ENCODE results near the gene HEATR5A.
A peak's percentile ranks its signal among the peaks of the same experiment; 100 is the strongest.
"Not testable (repeated sequence)": the region's sequence is repeated elsewhere in the genome, so short reads cannot be mapped to it uniquely, and the experiment has no call there.

Gene HEATR5A

GRCh38 chr14:31441273-31442111, 21.1 kb upstream of the HEATR5A start:
- Histone ChIP-seq H3K36me3 (ENCODE audit: control insufficient read depth, insufficient read depth, low read length) (no peaks in the 10 kb centered on the region), H3K4me1 (ENCODE audit: control insufficient read depth, insufficient read depth, low read length) (no peaks in the 10 kb centered on the region), H3K27me3 (ENCODE audit: control insufficient read depth, insufficient read depth, low read length) (no peaks in the 10 kb centered on the region), H3K9ac (ENCODE audit: low read depth, low read length) (no peak overlapping the region), H3K9me3 (ENCODE audit: control insufficient read depth, insufficient read depth, low read length) (no peaks in the 10 kb centered on the region), H3K4me3 (ENCODE audit: low read depth, low read length) (no peak overlapping the region)

GRCh38 chr14:31440280-31440679, 19.9 kb upstream of the HEATR5A start:
- Histone ChIP-seq H3K36me3 (ENCODE audit: control insufficient read depth, insufficient read depth, low read length) (no peaks in the 10 kb centered on the region), H3K4me1 (ENCODE audit: control insufficient read depth, insufficient read depth, low read length) (no peaks in the 10 kb centered on the region), H3K27me3 (ENCODE audit: control insufficient read depth, insufficient read depth, low read length) (no peaks in the 10 kb centered on the region), H3K9ac (ENCODE audit: low read depth, low read length) (no peak overlapping the region), H3K9me3 (ENCODE audit: control insufficient read depth, insufficient read depth, low read length) (no peaks in the 10 kb centered on the region), H3K4me3 (ENCODE audit: low read depth, low read length) (no peak overlapping the region)

GRCh38 chr14:31439561-31439960, 19.2 kb upstream of the HEATR5A start:
- Histone ChIP-seq H3K27me3 (ENCODE audit: control insufficient read depth, insufficient read depth, low read length) (no peaks in the 10 kb centered on the region), H3K4me1 (ENCODE audit: control insufficient read depth, insufficient read depth, low read length) (no peaks in the 10 kb centered on the region), H3K9me3 (ENCODE audit: control insufficient read depth, insufficient read depth, low read length) (no peaks in the 10 kb centered on the region), H3K36me3 (ENCODE audit: control insufficient read depth, insufficient read depth, low read length) (no peaks in the 10 kb centered on the region), H3K4me3 (ENCODE audit: low read depth, low read length) (no peak overlapping the region), H3K9ac (ENCODE audit: low read depth, low read length) (no peak overlapping the region)

GRCh38 chr14:31437045-31437691, 16.8 kb upstream of the HEATR5A start:
- not testable (repeated sequence) for H3K36me3 ChIP-seq (ENCODE audit: control insufficient read depth, insufficient read depth, low read length); H3K9me3 ChIP-seq (ENCODE audit: control insufficient read depth, insufficient read depth, low read length); H3K4me3 ChIP-seq (ENCODE audit: low read depth, low read length); H3K9ac ChIP-seq (ENCODE audit: low read depth, low read length); H3K4me1 ChIP-seq (ENCODE audit: control insufficient read depth, insufficient read depth, low read length); H3K27me3 ChIP-seq (ENCODE audit: control insufficient read depth, insufficient read depth, low read length)

- H3K4me3 ChIP-seq (ENCODE audit: low read depth, low read length) = no peak overlapping the region
- H3K36me3 ChIP-seq (ENCODE audit: control insufficient read depth, insufficient read depth, low read length) = no peaks in the 10 kb centered on the region
- no peaks in the 10 kb centered on the region for H3K9me3 ChIP-seq (ENCODE audit: control insufficient read depth, insufficient read depth, low read length)
- no peak overlapping the region for H3K9ac ChIP-seq (ENCODE audit: low read depth, low read length)
- H3K4me1 ChIP-seq (ENCODE audit: control insufficient read depth, insufficient read depth, low read length) = no peaks in the 10 kb centered on the region
- no peaks in the 10 kb centered on the region for H3K27me3 ChIP-seq (ENCODE audit: control insufficient read depth, insufficient read depth, low read length)
Measured at GRCh38 chr14:31435276-31435675, 14.9 kb upstream of the HEATR5A start.

GRCh38 chr14:31430634-31431264, 10.4 kb upstream of the HEATR5A start:
- Histone ChIP-seq H3K9me3 (ENCODE audit: control insufficient read depth, insufficient read depth, low read length) (no peaks in the 10 kb centered on the region), H3K4me1 (ENCODE audit: control insufficient read depth, insufficient read depth, low read length) (no peaks in the 10 kb centered on the region), H3K4me3 (ENCODE audit: low read depth, low read length) (no peak overlapping the region), H3K36me3 (ENCODE audit: control insufficient read depth, insufficient read depth, low read length) (no peaks in the 10 kb centered on the region), H3K9ac (ENCODE audit: low read depth, low read length) (no peak overlapping the region), H3K27me3 (ENCODE audit: control insufficient read depth, insufficient read depth, low read length) (no peaks in the 10 kb centered on the region)

GRCh38 chr14:31429791-31430190, 9.4 kb upstream of the HEATR5A start:
- Histone ChIP-seq H3K4me3 (ENCODE audit: low read depth, low read length) (no peak overlapping the region), H3K9me3 (ENCODE audit: control insufficient read depth, insufficient read depth, low read length) (no peaks in the 10 kb centered on the region), H3K9ac (ENCODE audit: low read depth, low read length) (no peak overlapping the region), H3K27me3 (ENCODE audit: control insufficient read depth, insufficient read depth, low read length) (no peaks in the 10 kb centered on the region), H3K36me3 (ENCODE audit: control insufficient read depth, insufficient read depth, low read length) (no peaks in the 10 kb centered on the region), H3K4me1 (ENCODE audit: control insufficient read depth, insufficient read depth, low read length) (no peaks in the 10 kb centered on the region)

GRCh38 chr14:31428011-31428410, 7.7 kb upstream of the HEATR5A start:
- H3K9ac ChIP-seq (ENCODE audit: low read depth, low read length) = no peak overlapping the region
- no peaks in the 10 kb centered on the region for H3K4me1 ChIP-seq (ENCODE audit: control insufficient read depth, insufficient read depth, low read length)
- H3K9me3 ChIP-seq (ENCODE audit: control insufficient read depth, insufficient read depth, low read length) = no peaks in the 10 kb centered on the region
- H3K4me3 ChIP-seq (ENCODE audit: low read depth, low read length) = no peak overlapping the region
- H3K36me3 ChIP-seq (ENCODE audit: control insufficient read depth, insufficient read depth, low read length) = no peaks in the 10 kb centered on the region
- no peaks in the 10 kb centered on the region for H3K27me3 ChIP-seq (ENCODE audit: control insufficient read depth, insufficient read depth, low read length)

- H3K4me3 ChIP-seq (ENCODE audit: low read depth, low read length) = no peak overlapping the region
Measured at GRCh38 chr14:31426663-31427062, 6.3 kb upstream of the HEATR5A start.

GRCh38 chr14:31425905-31426304, 5.6 kb upstream of the HEATR5A start:
- H3K4me1 ChIP-seq (ENCODE audit: control insufficient read depth, insufficient read depth, low read length) = no peaks in the 10 kb centered on the region
- H3K4me3 ChIP-seq (ENCODE audit: low read depth, low read length) = no peak overlapping the region
- H3K36me3 ChIP-seq (ENCODE audit: control insufficient read depth, insufficient read depth, low read length) = no peaks in the 10 kb centered on the region
- H3K9ac ChIP-seq (ENCODE audit: low read depth, low read length) = no peak overlapping the region
- no peaks in the 10 kb centered on the region for H3K27me3 ChIP-seq (ENCODE audit: control insufficient read depth, insufficient read depth, low read length)
- no peaks in the 10 kb centered on the region for H3K9me3 ChIP-seq (ENCODE audit: control insufficient read depth, insufficient read depth, low read length)

More at GRCh38 chr14:31426663-31427062, 6.3 kb upstream of the HEATR5A start:
- H3K9ac ChIP-seq (ENCODE audit: low read depth, low read length) = no peak overlapping the region
- no peaks in the 10 kb centered on the region for H3K9me3 ChIP-seq (ENCODE audit: control insufficient read depth, insufficient read depth, low read length)
- H3K4me1 ChIP-seq (ENCODE audit: control insufficient read depth, insufficient read depth, low read length) = no peaks in the 10 kb centered on the region
- no peaks in the 10 kb centered on the region for H3K27me3 ChIP-seq (ENCODE audit: control insufficient read depth, insufficient read depth, low read length)
- H3K36me3 ChIP-seq (ENCODE audit: control insufficient read depth, insufficient read depth, low read length) = no peaks in the 10 kb centered on the region

GRCh38 chr14:31421200-31421599, 850 bp upstream of the HEATR5A start:
- H3K27me3 ChIP-seq (ENCODE audit: control insufficient read depth, insufficient read depth, low read length) = no peaks in the 10 kb centered on the region

GRCh38 chr14:31419967-31420318, 407 bp downstream of the HEATR5A start:
- H3K9me3 ChIP-seq (ENCODE audit: control insufficient read depth, insufficient read depth, low read length) = no peaks in the 10 kb centered on the region
- H3K4me3 ChIP-seq (ENCODE audit: low read depth, low read length) = peak overlapping the region; percentile 98
- H3K36me3 ChIP-seq (ENCODE audit: control insufficient read depth, insufficient read depth, low read length) = peaks cover 3% of the 10 kb centered on the region
- H3K4me1 ChIP-seq (ENCODE audit: control insufficient read depth, insufficient read depth, low read length) = peaks cover 2% of the 10 kb centered on the region
- peak overlapping the region; percentile 85 for H3K9ac ChIP-seq (ENCODE audit: low read depth, low read length)
- H3K27me3 ChIP-seq (ENCODE audit: control insufficient read depth, insufficient read depth, low read length) = no peaks in the 10 kb centered on the region

More at GRCh38 chr14:31421200-31421599, 850 bp upstream of the HEATR5A start:
- H3K4me3 ChIP-seq (ENCODE audit: low read depth, low read length) = no peak overlapping the region
- no peak overlapping the region for H3K9ac ChIP-seq (ENCODE audit: low read depth, low read length)
- peaks cover 2% of the 10 kb centered on the region for H3K4me1 ChIP-seq (ENCODE audit: control insufficient read depth, insufficient read depth, low read length)
- peaks cover 3% of the 10 kb centered on the region for H3K36me3 ChIP-seq (ENCODE audit: control insufficient read depth, insufficient read depth, low read length)
- no peaks in the 10 kb centered on the region for H3K9me3 ChIP-seq (ENCODE audit: control insufficient read depth, insufficient read depth, low read length)
